GM21423 (cell line): Measurements from ENCODE around the gene TPRG1.

ENCODE experiments used
- ATAC-seq: cut with Tn5 transposase; IDR thresholded peaks from one replicate; pipeline ENCODE4 v1.9.1; 2021; ENCODE audit warnings: mild to moderate bottlenecking, moderate library complexity; ENCODE audit not compliant: unreplicated experiment

Gene TPRG1

DNA sequence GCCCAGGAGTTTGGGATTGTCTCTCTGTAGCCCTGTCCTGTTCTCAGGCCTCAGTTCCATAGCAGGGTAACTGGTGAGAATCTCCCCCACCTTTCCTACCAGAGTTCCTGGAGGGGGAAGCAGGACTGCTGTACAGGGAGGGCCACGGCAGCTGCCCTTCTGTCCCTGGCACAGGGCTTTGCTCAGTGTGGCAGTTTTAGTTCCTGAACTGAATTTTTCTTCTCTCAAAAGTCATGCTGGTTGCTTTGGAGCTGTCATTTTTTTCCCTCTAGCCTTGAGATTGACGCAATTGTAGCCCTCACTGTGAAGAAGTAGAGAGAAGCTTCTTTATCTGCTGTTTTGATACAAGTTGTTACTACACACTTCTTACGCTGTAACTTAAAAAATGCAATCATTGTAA lies 55.5 kb downstream of the TPRG1 start:
- no peak for ATAC-seq

GRCh38 chr3:189229196-189229828 lies 57.5 kb downstream of the TPRG1 start:
- ATAC-seq = peak; percentile 90

DNA sequence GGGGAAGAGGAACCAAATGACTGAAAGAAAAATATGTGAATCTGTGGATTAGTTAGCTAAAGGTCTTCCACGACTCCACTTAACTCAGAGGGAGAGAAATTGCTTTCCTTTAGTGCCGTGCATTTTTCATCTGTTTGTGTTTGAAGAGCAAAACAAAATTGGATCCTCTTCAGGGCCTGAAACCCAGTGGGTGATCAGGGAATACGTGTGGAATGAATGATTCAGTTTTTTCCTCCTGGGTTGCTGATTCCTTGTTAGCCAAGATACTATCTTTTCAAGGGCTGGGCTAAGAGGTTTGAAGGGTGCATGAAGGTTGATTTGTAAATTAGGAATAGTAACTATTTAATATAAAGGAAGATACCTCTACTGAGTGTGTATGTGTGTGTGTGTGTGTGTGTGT lies 61.0 kb downstream of the TPRG1 start:
- no peak for ATAC-seq

- ATAC-seq = no peak
Measured at GRCh38 chr3:189233225-189233858, 61.6 kb downstream of the TPRG1 start.

DNA sequence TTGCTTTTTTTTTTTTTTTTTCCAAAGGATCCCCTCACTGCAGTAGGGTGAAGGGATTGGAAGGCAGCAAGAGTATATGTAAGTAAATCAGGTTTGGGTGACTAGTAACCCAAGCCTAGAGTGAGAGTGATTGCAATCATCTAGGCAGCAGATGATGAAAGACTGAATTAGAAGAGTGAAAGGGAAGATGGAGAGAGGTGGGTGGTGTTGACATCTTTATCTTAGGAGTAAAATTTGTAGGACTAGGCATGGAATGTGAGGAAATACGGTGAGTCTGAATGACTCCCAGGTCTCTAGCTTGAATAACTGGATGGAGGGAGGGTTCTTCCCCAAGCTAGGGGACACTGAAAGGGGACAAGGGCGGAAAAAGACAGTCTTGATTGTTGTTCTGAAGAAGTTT lies 63.4 kb downstream of the TPRG1 start:
- no peak for ATAC-seq

DNA sequence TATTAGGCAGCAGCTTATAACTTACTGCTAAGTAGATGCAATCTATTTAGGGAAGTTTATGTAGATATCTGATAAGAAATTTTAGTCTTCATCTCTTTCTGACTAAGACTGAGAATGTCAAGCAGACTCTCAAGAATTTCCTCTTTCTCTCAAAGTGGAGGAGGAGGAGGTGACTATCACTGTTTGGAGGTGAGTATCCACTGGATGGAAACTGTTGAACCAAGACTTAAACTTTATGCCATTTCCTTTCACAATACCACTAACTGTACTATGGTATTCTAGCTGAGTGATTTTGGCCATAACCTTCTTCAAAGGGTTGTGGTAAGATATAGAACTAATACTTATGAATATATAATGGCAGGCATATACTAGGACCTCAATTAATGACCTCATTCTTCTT lies 64.6 kb downstream of the TPRG1 start:
- ATAC-seq = no peak

- no peak for ATAC-seq
Measured at GRCh38 chr3:189237526-189237925, 65.8 kb downstream of the TPRG1 start.

- ATAC-seq = no peak
Measured at GRCh38 chr3:189238071-189238470, 66.3 kb downstream of the TPRG1 start.

GRCh38 chr3:189239616-189240015 lies 67.8 kb downstream of the TPRG1 start:
- ATAC-seq = no peak

- ATAC-seq = no peak
Measured at GRCh38 chr3:189249987-189250386, 78.2 kb downstream of the TPRG1 start.

DNA sequence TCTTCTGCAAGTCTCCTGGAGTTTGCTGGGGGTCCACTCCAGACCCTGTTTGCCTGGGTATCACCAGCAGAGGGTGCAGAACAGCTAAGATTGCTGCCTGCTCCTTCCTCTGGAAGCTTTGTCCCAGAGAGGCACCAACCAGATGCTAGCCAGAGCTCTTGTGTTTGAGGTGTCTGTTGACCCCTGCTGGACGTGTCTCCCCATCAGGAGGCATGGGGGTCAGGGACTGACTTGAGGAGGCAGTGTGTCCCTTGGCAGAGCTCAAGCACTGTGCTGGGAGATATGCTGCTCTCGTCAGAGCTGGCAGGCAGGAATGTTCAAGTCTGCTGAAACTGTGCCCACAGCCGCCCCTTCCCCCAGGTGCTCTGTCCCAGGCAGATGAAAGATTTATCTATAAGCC lies 86.5 kb downstream of the TPRG1 start:
- ATAC-seq = no peak

GRCh38 chr3:189260556-189261493 lies 89.1 kb downstream of the TPRG1 start:
- ATAC-seq = no peak

DNA sequence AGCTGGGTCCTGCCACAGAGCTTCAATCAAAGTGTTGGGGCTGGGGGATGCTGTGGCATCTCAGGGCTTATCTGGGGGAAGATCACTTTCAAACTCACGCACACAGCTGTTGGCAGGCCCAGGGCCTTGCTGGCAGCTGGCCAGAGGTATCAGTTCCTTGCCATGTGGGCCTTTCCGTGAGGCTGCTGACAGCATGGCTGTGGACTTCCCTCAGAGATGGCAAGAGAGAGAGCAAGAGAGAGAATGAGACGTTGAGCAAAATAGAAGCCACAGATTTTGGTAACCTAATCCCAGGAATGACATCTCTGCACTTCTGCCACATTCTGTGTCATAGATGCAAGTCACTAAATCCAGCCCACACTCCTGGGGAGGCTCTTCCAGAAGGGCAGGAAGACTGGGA lies 91.0 kb downstream of the TPRG1 start:
- ATAC-seq = no peak

DNA sequence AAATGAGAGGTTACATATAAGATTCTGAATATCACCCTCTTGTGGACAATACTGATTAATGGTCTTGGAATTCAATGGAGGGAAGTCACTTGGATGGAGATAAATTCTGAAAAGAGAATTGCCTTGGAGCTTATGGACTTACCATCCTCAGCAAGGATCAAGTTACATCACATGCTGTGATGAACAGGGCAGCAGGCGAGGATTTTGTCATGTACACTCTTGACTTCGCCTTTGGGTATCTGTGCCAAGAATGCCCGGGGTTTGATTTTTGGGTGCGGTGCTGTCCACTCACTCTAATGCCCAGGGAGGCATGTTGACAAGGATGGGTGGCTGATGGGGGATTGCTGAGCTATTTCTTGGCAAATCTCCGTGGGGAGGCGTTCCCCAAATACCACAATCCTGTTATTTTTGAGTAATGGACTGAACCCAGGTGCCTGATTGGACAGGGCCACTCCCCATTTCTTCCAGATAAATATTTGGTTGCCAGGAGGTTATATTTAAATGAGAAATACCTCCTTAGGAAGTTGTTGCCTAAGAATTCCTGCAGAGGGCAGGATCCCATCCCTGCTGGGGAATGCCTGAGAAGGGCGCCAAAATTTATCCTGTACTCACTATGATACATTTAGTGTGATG lies 96.3 kb downstream of the TPRG1 start:
- ATAC-seq = no peak

DNA sequence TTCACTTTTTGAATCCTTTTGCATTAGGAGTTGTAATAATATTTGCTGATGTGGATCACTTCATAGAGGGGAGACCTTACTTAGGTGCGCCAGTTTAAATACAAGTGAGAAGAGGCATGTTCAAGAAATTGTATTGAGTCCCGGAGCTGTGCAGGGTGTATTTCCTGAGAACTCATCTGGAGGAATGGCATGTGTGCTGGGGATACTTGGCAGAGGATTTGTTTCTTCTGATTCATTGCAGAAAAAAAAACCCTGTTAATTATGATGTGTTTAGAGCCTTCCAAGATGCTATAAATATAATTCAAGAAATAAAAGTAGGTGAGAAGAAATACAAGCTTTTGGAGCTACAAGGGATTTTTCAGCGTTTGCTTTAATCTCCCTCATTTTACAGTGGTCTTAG lies 97.6 kb downstream of the TPRG1 start:
- no peak for ATAC-seq

GRCh38 chr3:189270248-189270832 lies 98.6 kb downstream of the TPRG1 start:
- peak; percentile 73 for ATAC-seq

GRCh38 chr3:189272500-189273119 lies 100.8 kb downstream of the TPRG1 start:
- ATAC-seq = no peak

- no peak for ATAC-seq
Measured at GRCh38 chr3:189273736-189274135, 102.0 kb downstream of the TPRG1 start.

- ATAC-seq = no peak
Measured at GRCh38 chr3:189275182-189275581, 103.4 kb downstream of the TPRG1 start.

DNA sequence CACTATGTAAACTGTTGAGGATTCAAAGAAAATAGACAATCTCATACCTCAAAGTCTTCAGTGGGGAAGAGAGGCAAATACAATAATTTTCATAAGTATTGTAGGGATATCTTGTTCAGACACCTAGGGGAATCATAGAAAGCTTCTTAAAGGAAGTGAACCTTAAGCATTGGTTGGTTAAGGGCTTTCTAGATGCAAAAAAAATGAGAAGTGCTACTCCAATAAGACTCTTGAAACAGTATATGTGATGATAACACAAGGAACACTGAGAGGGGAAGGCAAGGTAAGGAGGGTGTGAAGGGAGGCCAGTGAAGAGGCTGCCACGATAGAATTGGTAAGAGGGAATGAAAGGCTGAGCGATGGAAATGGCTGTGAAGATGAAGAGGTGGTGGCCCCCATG lies 104.1 kb downstream of the TPRG1 start:
- no peak for ATAC-seq
